ENCODE measurements around the gene RAB3GAP1. TPM values are rescaled to one million over a fixed set of nuclear protein-coding genes. Genes with fewer than 3 reads are reported as not detected.

Gene RAB3GAP1
- total RNA-seq, 4 donors from 2014 or later, result 40.8 to 56.2 (median 47.3) TPM

DNA sequence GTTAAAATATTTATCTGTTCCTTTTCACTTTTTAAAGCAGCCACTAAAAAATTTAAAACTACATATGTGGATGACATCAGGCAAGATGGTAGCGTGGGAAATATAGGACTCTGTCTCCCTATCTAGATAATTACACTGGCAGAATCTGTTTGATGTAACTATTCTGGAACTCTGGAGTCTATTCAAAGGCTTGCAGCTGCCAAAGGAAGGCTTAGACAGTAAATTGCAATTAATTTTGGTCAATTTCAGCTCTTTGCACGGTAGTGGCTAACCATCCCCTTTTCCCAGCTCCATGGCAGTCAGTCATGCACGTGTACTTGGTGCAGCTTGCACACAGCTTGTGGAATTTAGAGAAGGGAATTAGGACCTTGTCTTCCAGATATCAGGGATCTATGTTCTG lies 135.2 kb downstream of the RAB3GAP1 start:
- Histone ChIP-seq H3K36me3 (peaks cover 0 to 11% (median 0%) of the 10 kb centered on the region in 3 donors), H3K27me3 (no peaks in the 10 kb centered on the region), H3K9me3 (peaks cover 0 to 34% (median 4%) of the 10 kb centered on the region in 4 donors), H3K4me1 (no peaks in the 10 kb centered on the region), H3K4me3 (no peak overlapping the region), H3K27ac (no peak overlapping the region)
- DNase-seq (ENCODE audit: low spot score in 2 of 2), result no peak
- TF ChIP-seq, protein P1, sequence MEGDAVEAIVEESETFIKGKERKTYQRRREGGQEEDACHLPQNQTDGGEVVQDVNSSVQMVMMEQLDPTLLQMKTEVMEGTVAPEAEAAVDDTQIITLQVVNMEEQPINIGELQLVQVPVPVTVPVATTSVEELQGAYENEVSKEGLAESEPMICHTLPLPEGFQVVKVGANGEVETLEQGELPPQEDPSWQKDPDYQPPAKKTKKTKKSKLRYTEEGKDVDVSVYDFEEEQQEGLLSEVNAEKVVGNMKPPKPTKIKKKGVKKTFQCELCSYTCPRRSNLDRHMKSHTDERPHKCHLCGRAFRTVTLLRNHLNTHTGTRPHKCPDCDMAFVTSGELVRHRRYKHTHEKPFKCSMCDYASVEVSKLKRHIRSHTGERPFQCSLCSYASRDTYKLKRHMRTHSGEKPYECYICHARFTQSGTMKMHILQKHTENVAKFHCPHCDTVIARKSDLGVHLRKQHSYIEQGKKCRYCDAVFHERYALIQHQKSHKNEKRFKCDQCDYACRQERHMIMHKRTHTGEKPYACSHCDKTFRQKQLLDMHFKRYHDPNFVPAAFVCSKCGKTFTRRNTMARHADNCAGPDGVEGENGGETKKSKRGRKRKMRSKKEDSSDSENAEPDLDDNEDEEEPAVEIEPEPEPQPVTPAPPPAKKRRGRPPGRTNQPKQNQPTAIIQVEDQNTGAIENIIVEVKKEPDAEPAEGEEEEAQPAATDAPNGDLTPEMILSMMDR (IDR thresholded peaks at IDR 0.05), result no peak
- TF ChIP-seq POLR2A (IDR thresholded peaks at IDR 0.05), result no peak
- TF ChIP-seq EP300 (IDR thresholded peaks at IDR 0.05), result no peak
- 91% methylated on average over 3 of the region's 3 CpGs for WGBS, 2 donors

DNA sequence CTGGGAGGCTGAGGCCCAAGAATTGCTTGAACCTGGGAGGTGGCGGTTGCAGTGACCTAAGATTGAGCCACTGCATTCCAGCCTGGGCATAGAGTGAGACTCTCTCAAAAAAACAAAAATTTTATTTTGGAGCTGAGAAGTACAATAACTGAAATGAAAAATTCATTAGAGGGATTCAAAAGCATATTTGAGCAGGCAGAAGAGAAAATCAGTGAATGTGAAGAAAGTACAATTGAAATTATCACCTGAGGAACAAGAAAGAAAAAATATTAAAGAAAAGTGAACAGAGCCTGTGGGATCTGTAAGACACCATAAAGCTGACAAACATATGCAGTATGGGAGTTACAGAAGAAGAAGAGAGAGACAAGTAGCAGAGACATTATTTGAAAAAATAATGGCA lies 137.1 kb downstream of the RAB3GAP1 start:
- H3K4me1 ChIP-seq, result no peaks in the 10 kb centered on the region
- DNase-seq (ENCODE audit: low spot score in 2 of 2), result no peak
- H3K27me3 ChIP-seq, result no peaks in the 10 kb centered on the region
- H3K36me3 ChIP-seq, result peaks cover 0 to 11% (median 0%) of the 10 kb centered on the region in 3 donors
- H3K4me3 ChIP-seq, result no peak overlapping the region
- TF ChIP-seq, protein P1 (IDR thresholded peaks at IDR 0.05), result no peak
- no peak for TF ChIP-seq POLR2A (IDR thresholded peaks at IDR 0.05)
- no peak for TF ChIP-seq EP300 (IDR thresholded peaks at IDR 0.05)
- peaks cover 0 to 40% (median 4%) of the 10 kb centered on the region in 4 donors for H3K9me3 ChIP-seq
- no peak overlapping the region for H3K27ac ChIP-seq
- 94 to 95% methylated on average over 1 of the region's 1 CpG for WGBS, 2 donors

DNA sequence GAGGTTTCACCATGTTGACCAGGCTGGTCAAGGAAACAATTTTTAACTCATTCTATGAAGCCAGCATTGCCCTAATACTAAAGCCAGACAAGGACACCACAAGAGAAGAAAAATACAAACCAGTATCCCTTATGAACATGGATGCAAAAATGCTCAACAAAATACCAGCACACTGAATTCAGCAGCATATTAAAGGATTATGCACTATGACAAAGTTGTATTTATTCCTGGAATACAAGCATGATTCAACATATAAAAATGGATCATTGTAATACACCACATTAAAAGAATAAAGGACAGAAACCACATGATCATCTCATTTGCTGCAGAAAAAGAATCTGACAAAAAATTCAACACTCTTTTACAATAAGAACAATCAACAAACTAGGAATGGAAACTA lies 138.7 kb downstream of the RAB3GAP1 start:
- no peaks in the 10 kb centered on the region for H3K27me3 ChIP-seq

DNA sequence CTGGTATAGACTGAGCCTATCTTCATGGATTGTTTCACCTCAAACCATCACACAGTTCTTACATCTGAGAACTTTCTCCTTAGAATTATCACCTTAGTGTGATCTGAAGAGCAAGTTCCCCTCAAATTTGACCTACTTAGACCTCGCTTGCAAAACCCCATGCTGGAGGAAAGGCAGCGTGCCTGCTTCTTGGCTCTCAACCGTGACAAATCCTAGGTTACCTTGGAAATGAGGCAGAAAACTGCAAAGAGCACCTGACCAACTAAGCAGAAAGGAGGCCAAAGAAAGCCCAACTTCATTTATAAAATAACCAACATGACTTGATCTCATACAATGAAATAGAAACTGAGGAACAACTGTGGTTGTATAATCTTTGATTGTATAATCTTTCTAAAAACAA lies 146.4 kb downstream of the RAB3GAP1 start:
- Histone ChIP-seq H3K9me3 (no peaks in the 10 kb centered on the region), H3K4me3 (no peak overlapping the region), H3K36me3 (peaks cover 0 to 9% (median 0%) of the 10 kb centered on the region in 3 donors), H3K27ac (no peak overlapping the region), H3K4me1 (no peaks in the 10 kb centered on the region), H3K27me3 (no peaks in the 10 kb centered on the region)
- 90 to 94% methylated on average over 3 of the region's 3 CpGs for WGBS, 2 donors
- TF ChIP-seq, protein P1 (IDR thresholded peaks at IDR 0.05), result no peak
- no peak for TF ChIP-seq POLR2A (IDR thresholded peaks at IDR 0.05)
- TF ChIP-seq EP300 (IDR thresholded peaks at IDR 0.05), result no peak
- no peak for DNase-seq (ENCODE audit: low spot score in 2 of 2)

More for the DNA sequence above, 138.7 kb downstream of the RAB3GAP1 start:
- peaks cover 0 to 40% (median 4%) of the 10 kb centered on the region in 4 donors for H3K9me3 ChIP-seq
- H3K36me3 ChIP-seq, result peaks cover 0 to 9% (median 0%) of the 10 kb centered on the region in 3 donors
- TF ChIP-seq, protein P1 (IDR thresholded peaks at IDR 0.05), result no peak
- no peak for TF ChIP-seq POLR2A (IDR thresholded peaks at IDR 0.05)
- TF ChIP-seq EP300 (IDR thresholded peaks at IDR 0.05), result no peak
- DNase-seq (ENCODE audit: low spot score in 2 of 2), result no peak
- H3K4me3 ChIP-seq, result no peak overlapping the region
- no peak overlapping the region for H3K27ac ChIP-seq
- no peaks in the 10 kb centered on the region for H3K4me1 ChIP-seq

DNA sequence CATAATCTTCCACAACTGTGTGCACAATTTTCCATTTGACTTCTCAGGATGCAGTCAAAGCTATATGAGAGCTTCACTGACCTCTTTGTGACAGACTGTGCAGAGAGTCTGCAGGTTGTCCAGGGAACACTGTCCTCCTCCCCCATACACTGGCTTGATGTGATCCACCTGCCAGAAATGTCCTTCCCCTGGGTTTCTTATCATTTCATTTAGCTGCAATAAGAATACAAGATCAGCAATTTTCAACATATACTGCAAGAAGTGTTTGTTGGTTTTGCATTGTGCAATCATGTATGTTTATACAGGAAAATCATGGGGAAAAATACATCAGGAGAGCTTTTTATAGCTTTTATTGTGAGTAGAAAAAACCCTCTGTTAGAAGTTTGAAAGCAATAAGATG lies 150.7 kb downstream of the RAB3GAP1 start:
- H3K9me3 ChIP-seq, result no peaks in the 10 kb centered on the region
- no peak for DNase-seq (ENCODE audit: low spot score in 2 of 2)
- TF ChIP-seq POLR2A (IDR thresholded peaks at IDR 0.05) (no peak), EP300 (IDR thresholded peaks at IDR 0.05) (no peak)
- TF ChIP-seq, protein P1 (IDR thresholded peaks at IDR 0.05), result no peak

More for the DNA sequence above, 150.7 kb downstream of the RAB3GAP1 start:
- no peak overlapping the region for H3K27ac ChIP-seq
- peaks cover 0 to 15% (median 0%) of the 10 kb centered on the region in 3 donors for H3K36me3 ChIP-seq
- H3K4me1 ChIP-seq, result no peaks in the 10 kb centered on the region
- no peak overlapping the region for H3K4me3 ChIP-seq
- H3K27me3 ChIP-seq, result no peaks in the 10 kb centered on the region

Data from tibial nerve (tissue), 4 donors.